ENCODE data around the gene ADAP1. TPM values are rescaled to one million over a fixed set of nuclear protein-coding genes. Genes with fewer than 3 reads are reported as not detected.

The ADAP1 gene
- polyA plus RNA-seq, 1 donor: 62.0 TPM

GRCh38 chr7:997404-998395 lies 43.2 kb upstream of the ADAP1 start:
- Histone ChIP-seq H3K9me3 (ENCODE audit: control insufficient read depth, low read depth, low read length) (no peaks in the 10 kb centered on the region), H3K27ac (ENCODE audit: low read length) (no peak overlapping the region), H3K4me3 (ENCODE audit: low read length) (no peak overlapping the region), H3K4me1 (ENCODE audit: control insufficient read depth, insufficient read depth, low read length) (peaks cover 15% of the 10 kb centered on the region), H3K27me3 (ENCODE audit: control insufficient read depth, insufficient read depth, low read length) (no peaks in the 10 kb centered on the region), H3K36me3 (ENCODE audit: control insufficient read depth, insufficient read depth, low read length) (peaks cover 10% of the 10 kb centered on the region)
- 60% methylated on average over 3 of the region's 45 CpGs for WGBS (ENCODE audit: insufficient coverage, low lambda C conversion rate)
- DNase-seq: no peak

DNA sequence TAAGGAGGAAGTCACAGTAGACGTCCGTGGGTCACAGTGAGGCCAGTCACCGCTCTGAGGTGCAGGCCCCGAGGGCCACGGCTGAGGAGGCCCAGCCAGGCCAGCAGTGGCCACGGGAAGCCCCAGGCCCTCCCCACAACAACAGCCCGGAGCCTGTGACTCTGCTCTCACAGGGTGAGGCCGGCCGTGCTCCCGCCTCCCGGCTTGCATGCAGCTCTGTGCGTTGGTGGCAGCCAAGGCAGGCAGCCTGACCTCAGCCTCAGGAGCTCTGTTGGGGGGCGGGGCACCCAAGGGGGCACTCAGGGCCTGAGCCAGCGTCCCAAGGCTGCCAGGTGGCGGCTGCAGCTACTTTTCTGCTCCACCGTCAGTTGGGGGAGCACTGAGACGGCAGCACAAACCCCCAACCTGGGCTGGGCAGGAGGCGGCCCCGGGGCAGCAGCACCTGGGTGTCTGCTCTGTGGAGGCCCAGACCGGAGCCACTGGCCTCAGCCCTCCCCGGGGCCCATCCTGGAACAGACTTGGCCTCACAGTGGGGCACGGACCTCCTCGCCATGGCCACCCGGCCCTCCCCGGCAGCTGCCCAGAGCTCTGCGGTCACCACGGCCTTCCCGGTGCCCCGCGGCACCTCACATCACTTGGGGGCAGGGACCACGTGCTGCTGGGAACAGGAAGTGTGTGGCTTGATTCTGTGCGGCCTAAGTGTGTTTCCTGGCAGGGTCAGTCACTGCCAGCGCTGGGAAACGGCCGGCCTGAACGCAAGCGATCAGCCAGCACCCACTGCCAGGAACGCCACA lies 41.8 kb upstream of the ADAP1 start:
- Histone ChIP-seq H3K36me3 (ENCODE audit: control insufficient read depth, insufficient read depth, low read length) (peaks cover 10% of the 10 kb centered on the region), H3K9me3 (ENCODE audit: control insufficient read depth, low read depth, low read length) (no peaks in the 10 kb centered on the region), H3K27me3 (ENCODE audit: control insufficient read depth, insufficient read depth, low read length) (no peaks in the 10 kb centered on the region), H3K4me3 (ENCODE audit: low read length) (no peak overlapping the region), H3K27ac (ENCODE audit: low read length) (no peak overlapping the region), H3K4me1 (ENCODE audit: control insufficient read depth, insufficient read depth, low read length) (peaks cover 24% of the 10 kb centered on the region)
- no CpG with 5 or more reads among the region's 38 CpGs for WGBS (ENCODE audit: insufficient coverage, low lambda C conversion rate)
- no peak for DNase-seq

DNA sequence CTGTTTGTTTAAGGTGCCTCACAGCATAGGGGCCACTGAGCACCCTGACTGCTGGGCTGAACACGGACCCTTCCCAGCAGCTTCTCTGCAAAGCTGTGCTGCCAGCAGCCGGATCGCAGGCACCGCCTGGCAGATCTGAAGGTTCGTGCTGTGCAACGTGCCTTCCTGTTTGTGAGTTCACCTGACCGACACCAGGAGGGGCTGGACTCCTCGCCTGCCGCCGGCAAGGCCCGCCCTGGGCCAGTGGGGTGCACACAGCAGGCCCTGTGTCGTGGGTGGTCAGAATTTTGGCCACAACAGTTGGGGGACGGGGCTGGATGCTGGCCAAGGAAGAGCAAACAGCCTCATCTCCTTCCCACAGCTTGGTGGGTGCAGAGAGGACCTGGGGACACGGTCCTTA lies 41.1 kb upstream of the ADAP1 start:
- H3K27ac ChIP-seq (ENCODE audit: low read length): no peak overlapping the region
- H3K9me3 ChIP-seq (ENCODE audit: control insufficient read depth, low read depth, low read length): peaks cover 1% of the 10 kb centered on the region
- no peaks in the 10 kb centered on the region for H3K27me3 ChIP-seq (ENCODE audit: control insufficient read depth, insufficient read depth, low read length)
- no CpG with 5 or more reads among the region's 14 CpGs for WGBS (ENCODE audit: insufficient coverage, low lambda C conversion rate)
- H3K4me3 ChIP-seq (ENCODE audit: low read length): no peak overlapping the region
- peaks cover 28% of the 10 kb centered on the region for H3K4me1 ChIP-seq (ENCODE audit: control insufficient read depth, insufficient read depth, low read length)
- DNase-seq: no peak
- peaks cover 10% of the 10 kb centered on the region for H3K36me3 ChIP-seq (ENCODE audit: control insufficient read depth, insufficient read depth, low read length)

GRCh38 chr7:994592-995308 lies 40.3 kb upstream of the ADAP1 start:
- no CpG with 5 or more reads among the region's 28 CpGs for WGBS (ENCODE audit: insufficient coverage, low lambda C conversion rate)

GRCh38 chr7:992709-993607 lies 38.5 kb upstream of the ADAP1 start:
- DNase-seq: peak; percentile 92 to 97
- H3K36me3 ChIP-seq (ENCODE audit: control insufficient read depth, insufficient read depth, low read length): peaks cover 20% of the 10 kb centered on the region
- H3K27ac ChIP-seq (ENCODE audit: low read length): no peak overlapping the region

More at GRCh38 chr7:994592-995308, 40.3 kb upstream of the ADAP1 start:
- H3K27me3 ChIP-seq (ENCODE audit: control insufficient read depth, insufficient read depth, low read length): no peaks in the 10 kb centered on the region
- no peak overlapping the region for H3K4me3 ChIP-seq (ENCODE audit: low read length)
- no peak for DNase-seq
- peaks cover 8% of the 10 kb centered on the region for H3K9me3 ChIP-seq (ENCODE audit: control insufficient read depth, low read depth, low read length)
- H3K36me3 ChIP-seq (ENCODE audit: control insufficient read depth, insufficient read depth, low read length): peaks cover 10% of the 10 kb centered on the region
- no peak overlapping the region for H3K27ac ChIP-seq (ENCODE audit: low read length)
- peaks cover 28% of the 10 kb centered on the region for H3K4me1 ChIP-seq (ENCODE audit: control insufficient read depth, insufficient read depth, low read length)

GRCh38 chr7:991729-992656 lies 37.5 kb upstream of the ADAP1 start:
- DNase-seq: peak in 1 of 2 donors; percentile 71
- Histone ChIP-seq H3K27me3 (ENCODE audit: control insufficient read depth, insufficient read depth, low read length) (no peaks in the 10 kb centered on the region), H3K27ac (ENCODE audit: low read length) (peak overlapping the region; percentile 46), H3K36me3 (ENCODE audit: control insufficient read depth, insufficient read depth, low read length) (peaks cover 28% of the 10 kb centered on the region), H3K9me3 (ENCODE audit: control insufficient read depth, low read depth, low read length) (peaks cover 32% of the 10 kb centered on the region), H3K4me3 (ENCODE audit: low read length) (no peak overlapping the region), H3K4me1 (ENCODE audit: control insufficient read depth, insufficient read depth, low read length) (peaks cover 37% of the 10 kb centered on the region)
- no CpG with 5 or more reads among the region's 34 CpGs for WGBS (ENCODE audit: insufficient coverage, low lambda C conversion rate)

More at GRCh38 chr7:992709-993607, 38.5 kb upstream of the ADAP1 start:
- Histone ChIP-seq H3K27me3 (ENCODE audit: control insufficient read depth, insufficient read depth, low read length) (no peaks in the 10 kb centered on the region), H3K9me3 (ENCODE audit: control insufficient read depth, low read depth, low read length) (peaks cover 22% of the 10 kb centered on the region), H3K4me3 (ENCODE audit: low read length) (no peak overlapping the region), H3K4me1 (ENCODE audit: control insufficient read depth, insufficient read depth, low read length) (peaks cover 34% of the 10 kb centered on the region)
- no CpG with 5 or more reads among the region's 34 CpGs for WGBS (ENCODE audit: insufficient coverage, low lambda C conversion rate)

DNA sequence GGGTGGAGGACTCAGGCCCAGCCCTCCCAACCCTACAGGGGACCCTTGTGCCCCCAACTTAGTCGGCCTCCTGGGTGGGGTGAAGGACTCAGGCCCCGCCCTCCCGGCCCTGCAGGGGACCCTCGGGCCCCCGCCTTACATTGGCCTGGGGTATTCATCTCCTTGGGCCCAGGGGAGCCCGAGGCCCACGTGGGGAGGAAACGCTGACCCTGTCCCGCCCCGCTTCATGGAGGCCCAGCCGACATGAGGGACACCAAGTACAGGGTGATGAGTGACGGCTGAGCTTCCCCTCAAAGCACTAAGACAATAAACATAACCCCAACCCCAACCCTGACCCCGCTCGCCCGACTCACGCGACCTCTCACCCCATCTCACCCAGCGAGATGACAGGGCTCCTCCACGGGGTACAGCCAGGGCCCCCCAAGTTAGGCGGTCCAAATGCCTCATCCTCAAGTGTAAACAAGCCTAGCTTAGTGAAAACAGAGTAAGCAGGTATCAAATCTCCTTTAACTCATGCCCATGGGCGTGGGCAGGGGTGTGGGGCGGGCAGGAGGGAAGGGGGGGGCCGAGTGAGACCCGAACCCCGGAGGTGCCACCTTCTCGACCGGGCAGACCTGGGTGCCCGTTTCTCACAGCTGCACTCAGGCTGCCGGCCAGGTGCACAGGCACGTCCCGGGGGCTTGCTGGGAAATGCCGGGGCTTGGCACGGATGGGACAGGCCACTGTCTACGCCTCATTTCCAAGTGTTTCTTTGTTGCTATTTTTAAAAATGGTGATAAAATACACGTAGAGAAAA lies 36.7 kb upstream of the ADAP1 start:
- Histone ChIP-seq H3K27me3 (ENCODE audit: control insufficient read depth, insufficient read depth, low read length) (no peaks in the 10 kb centered on the region), H3K27ac (ENCODE audit: low read length) (peak overlapping the region; percentile 46), H3K4me1 (ENCODE audit: control insufficient read depth, insufficient read depth, low read length) (peaks cover 45% of the 10 kb centered on the region), H3K36me3 (ENCODE audit: control insufficient read depth, insufficient read depth, low read length) (peaks cover 36% of the 10 kb centered on the region), H3K4me3 (ENCODE audit: low read length) (no peak overlapping the region), H3K9me3 (ENCODE audit: control insufficient read depth, low read depth, low read length) (peaks cover 37% of the 10 kb centered on the region)
- no CpG with 5 or more reads among the region's 35 CpGs for WGBS (ENCODE audit: insufficient coverage, low lambda C conversion rate)
- DNase-seq: no peak

GRCh38 chr7:990352-990932 lies 36.0 kb upstream of the ADAP1 start:
- no CpG with 5 or more reads among the region's 36 CpGs for WGBS (ENCODE audit: insufficient coverage, low lambda C conversion rate)
- Histone ChIP-seq H3K27me3 (ENCODE audit: control insufficient read depth, insufficient read depth, low read length) (no peaks in the 10 kb centered on the region), H3K4me3 (ENCODE audit: low read length) (no peak overlapping the region), H3K27ac (ENCODE audit: low read length) (peak overlapping the region; percentile 16), H3K36me3 (ENCODE audit: control insufficient read depth, insufficient read depth, low read length) (peaks cover 39% of the 10 kb centered on the region), H3K9me3 (ENCODE audit: control insufficient read depth, low read depth, low read length) (peaks cover 37% of the 10 kb centered on the region), H3K4me1 (ENCODE audit: control insufficient read depth, insufficient read depth, low read length) (peaks cover 52% of the 10 kb centered on the region)
- DNase-seq: peak in 1 of 2 donors; percentile 84

Measured in large intestine (tissue), 3 donors.